Hematopoietic multipotent progenitor cell treated with erythropoietin and hydrocortisone succinate and interleukin-3 and kit ligand, for 4 days (in vitro differentiated cells): ENCODE data around the gene GAS2.

Source experiments
- DNase-seq: peaks from one replicate; pipeline ENCODE4 v3.0.0-alpha.2; 2015

The GAS2 gene

DNA sequence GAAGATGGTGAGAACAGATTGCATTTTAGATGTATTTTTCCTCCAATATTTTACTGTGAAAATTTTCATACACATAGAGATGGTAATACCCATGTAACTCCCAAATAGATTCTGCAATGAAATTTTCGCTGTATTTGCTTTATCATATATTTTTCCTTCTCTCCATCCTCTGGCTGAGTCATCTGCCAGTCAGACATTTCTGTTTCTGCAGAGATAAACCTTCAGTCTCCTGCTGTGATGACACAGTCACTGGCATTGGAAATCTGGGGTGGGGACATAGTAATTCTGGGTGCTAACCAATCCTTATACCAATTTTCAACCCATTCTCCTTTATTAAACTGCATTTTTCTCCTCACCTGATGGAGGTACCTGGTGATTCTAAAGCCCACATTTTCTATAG lies 129.5 kb downstream of the GAS2 start:
- peak; percentile 27 for DNase-seq

DNA sequence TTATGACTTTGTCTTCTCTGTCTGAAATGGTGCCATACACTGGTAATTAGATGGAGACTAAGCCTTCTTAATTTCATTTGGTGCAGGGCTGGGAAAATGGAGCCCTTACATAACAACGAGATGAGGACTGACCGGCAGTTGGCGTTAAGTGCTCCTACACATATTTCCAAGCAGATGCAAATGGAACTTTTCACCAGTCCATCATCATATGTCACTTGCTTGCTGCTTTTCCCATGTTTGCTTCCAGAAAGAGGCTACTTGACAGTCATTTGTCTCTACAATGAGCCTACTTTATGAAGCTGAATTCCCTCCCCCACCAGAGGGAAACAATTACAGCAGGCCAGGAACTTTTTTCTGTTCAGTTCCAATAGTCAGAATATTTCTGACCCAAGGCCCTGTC lies 130.6 kb downstream of the GAS2 start:
- DNase-seq, result no peak

DNA sequence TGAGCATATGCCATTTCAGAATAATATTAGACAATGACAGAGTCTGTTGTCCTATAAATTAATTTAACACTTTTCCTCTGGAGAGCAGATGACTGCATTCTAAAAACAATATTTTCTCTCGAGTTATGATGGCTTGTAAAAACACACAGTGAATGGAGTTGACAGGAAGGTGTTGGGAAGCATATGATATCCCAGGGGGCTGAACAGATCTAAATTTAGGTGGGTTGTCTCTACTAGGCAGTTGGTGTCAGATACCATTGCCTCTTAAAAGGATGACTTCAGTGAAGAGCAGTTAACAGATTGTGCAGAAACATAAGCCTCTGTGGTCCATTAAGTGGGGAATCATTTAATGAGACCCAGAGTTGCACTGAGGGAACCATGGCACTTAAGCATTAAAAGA lies 132.5 kb downstream of the GAS2 start:
- DNase-seq, result no peak

DNA sequence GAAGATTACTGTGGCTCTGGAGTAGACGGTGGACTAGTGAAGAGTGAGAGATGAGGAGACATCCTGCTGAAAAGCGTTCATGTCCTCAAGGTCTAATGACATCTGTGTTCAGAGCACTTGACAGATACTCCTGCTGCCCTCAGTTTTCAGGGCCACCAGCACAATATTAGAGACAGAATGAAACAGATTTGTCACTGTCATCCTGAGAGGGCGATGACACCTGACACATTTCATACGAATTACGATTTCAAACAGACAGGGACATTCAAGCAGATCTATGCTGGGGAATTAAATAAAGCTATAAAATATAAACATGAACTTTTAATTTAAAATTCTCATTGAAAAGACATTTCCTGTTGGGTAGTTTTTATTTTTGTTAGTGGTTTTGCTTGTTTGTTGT lies 134.1 kb downstream of the GAS2 start:
- DNase-seq, result no peak

DNA sequence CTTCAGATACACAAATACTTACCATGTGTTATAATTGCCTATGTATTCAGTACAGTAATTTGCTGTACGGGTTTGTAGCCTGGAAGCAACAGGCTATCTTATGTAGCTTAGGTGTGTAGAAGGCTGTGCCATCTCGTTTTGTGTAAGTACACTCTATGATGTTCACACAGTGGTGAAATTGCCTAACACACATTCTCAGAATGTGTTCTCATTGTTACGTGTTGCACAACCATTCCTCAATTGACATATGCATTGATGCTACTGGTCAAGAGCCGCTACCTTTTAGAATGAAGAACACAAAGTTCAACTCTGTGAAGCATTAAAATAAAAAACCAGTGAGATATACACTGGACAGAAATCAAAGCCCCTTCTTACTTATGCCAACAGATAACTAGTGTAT lies 136.4 kb downstream of the GAS2 start:
- DNase-seq, result no peak

DNA sequence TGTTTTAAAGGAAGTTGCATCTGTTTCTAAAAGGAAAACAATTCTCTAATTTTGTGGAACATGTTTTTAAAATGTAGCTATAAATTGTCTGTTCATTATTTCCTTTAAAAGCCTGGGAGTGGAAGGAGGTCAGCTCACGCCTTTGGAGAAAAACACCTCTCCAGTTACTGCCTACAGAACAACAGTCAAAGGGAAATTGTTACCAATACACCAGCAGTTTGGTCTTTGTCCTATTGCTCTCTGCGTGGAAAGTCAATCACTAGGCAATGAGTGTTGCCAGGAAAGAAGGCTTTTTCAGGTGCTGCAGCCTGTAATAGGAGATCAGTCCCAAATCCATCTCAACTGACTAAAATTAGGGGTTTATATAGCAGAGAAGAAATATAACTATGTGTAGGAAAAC lies 141.0 kb downstream of the GAS2 start:
- DNase-seq, result no peak

DNA sequence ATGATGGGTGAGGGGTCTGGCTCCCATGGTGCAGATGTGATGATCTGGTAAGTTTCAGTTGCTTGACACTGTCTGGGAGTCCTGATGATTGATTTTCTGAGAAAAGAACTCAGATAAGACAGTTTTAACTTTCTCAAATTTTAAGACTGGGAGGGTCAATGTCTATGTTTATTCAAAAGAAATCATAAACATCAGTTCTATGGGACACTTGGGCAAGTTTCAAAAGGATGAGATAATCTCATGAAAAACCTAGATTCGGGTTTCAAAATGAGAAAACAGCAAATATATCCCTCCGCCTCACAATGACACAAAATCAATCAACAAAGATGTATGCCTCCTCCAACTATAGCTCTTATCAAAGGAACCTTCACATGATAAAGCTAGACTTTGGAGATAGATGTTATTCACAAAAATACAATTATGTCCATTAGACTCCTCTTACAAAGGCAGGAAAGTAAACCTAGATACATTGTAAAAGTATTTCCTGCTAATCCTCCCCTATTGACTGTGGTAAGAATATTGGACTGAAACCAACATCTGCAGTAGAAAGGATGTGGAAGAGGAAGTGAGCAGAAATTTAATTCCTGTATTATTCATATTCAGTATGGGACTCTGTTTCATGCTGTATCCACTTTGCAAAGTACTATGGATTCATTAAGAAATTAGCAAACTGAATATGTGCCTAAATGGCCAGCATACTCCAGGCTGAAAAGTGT lies 141.6 kb downstream of the GAS2 start:
- peak; percentile 31 for DNase-seq

DNA sequence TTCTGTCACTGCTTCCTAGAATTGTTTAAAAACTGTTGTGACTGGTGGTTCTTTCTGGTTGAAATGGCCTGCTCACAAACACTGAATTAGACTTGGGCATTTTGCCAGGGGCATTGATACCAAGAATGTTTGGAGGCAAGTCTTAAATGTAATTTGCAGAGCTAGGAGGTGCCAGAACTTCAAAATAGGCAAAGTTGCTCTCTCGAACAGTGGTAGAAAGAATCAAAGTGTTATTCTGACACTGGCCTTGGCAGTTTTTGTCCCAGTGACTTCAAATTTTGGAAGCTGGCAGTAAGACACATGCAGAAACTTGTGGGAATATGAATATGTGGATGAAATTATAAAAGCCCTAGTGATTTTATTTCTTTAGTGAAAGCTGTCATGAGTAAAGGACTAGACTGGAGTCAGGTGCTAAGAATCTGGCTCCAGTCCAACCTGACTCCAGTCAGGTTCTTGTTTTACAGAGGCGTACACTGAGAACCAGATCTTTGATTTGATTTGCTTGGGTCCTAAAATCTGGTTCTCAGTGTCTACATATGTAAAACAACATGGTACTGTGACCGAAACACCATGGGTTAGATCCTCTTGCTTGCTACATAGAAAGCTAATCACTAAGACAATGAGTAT lies 142.3 kb downstream of the GAS2 start:
- no peak for DNase-seq

DNA sequence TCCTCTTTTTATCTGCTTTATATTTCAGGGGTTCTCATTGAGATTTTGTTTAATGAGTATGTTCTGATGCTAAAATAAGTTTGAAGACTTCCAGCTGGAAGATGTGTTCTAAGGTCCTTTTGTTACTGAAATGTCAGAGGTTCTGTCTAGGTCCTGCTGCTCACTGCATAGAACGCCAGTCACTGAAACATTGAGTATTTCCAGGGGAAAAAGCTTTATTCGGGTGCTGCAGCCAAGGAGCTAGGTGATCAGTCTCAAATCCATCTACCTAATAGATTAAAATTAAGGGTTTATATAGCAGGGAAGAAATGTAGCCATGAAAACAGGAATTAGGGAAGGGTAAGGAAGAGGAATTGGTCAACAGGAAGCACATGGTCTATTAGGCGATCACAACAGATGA lies 143.5 kb downstream of the GAS2 start:
- DNase-seq, result no peak

DNA sequence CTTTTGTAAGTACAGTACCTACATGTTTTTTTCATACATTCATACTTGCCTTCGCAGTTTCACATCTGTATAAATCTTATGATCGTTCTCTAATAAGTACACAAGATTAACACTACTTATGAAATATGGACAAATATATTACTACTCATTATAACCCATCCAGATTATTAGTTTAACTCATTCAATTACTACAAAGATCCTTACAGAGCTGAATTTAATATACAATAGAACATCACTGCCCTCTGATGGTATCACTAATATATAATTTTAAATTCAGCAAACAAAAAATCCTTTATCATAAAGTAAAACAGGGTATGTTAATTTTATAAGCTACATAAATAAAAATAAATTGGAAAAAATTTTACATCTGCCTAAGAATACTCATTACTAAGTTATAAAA lies 155.8 kb downstream of the GAS2 start:
- no peak for DNase-seq

DNA sequence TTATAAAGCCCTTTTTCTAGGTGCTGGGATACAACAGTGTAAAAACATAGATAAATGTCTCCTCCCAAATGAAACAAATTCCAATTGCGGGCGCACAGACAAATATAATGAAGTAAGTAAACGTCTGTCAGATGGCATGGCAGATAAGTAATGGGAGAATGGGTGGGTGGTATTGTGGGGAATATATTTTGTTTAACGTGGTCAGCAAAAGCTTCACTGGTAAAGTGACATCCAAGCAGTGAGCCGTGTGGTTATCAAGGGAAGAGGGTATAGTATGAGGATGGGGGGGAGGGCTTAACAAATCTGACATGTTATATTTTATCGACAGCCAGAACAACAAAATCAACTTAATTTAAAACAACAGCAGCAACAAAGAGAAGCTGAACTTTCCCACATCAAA lies 162.0 kb downstream of the GAS2 start:
- DNase-seq, result peak; percentile 68

DNA sequence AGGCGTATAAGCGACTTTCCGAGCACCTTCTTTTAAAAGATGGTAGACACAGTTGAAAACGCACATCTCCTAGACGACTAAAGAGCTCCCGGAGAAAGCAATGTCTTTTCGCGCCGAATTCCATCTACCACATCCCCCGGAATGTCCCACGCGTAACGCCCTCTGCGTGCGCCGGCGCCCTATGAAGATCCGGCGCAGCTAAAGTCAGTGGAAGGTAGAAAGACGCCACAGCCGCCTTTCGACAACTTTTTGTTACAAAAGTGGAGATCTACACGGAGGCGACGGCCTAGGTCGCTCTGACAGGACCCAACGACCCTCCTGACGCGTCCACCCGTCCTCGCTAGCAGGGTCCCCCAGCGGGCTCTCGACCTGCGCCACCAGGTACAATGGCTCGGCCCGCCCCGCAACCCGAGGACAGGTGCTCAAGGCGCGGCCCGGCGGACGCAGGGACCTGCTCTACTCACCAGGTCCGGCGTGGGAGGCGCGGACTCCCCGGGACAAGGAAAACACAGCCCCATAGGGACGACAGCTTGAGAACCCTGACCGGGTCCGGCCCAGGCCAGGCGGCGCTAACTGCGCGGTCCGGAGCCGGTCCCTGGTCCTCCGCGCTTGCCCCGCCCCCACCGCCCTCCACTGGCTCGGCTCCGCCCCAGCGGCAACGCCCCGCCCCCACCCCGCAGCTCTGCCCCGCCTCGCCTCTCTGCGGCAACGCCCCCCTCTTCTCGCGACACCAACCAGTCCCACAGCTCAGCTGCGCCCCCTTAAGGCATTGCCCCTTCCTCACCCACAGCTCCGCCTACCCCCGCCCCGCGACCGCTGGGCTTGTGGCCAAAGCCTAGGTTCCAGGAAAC lies 163.0 kb downstream of the GAS2 start, which contains the start of gene SVIP:
TSS of gene SVIP (minus strand) at position 571 of the 851 bp plus-strand sequence. CDS start at position 518, 53 bp downstream.
- peak; percentile 97 for DNase-seq

DNA sequence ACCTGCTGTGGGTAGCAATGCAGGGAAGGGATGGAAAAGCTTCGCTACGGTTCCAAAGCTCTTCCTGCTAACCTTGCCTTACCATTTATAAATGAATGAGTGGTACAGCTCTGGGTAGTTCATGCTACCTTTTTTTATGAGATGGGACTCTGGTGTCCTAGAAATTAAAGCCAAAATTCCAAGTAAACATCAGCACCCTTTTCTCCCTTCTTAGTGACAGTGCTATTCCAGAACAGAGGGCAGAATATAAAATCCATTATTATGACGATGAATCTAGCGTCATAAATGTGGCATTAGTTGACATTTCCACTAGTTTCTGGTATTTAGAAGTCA lies 163.6 kb downstream of the GAS2 start:
- DNase-seq, result no peak

DNA sequence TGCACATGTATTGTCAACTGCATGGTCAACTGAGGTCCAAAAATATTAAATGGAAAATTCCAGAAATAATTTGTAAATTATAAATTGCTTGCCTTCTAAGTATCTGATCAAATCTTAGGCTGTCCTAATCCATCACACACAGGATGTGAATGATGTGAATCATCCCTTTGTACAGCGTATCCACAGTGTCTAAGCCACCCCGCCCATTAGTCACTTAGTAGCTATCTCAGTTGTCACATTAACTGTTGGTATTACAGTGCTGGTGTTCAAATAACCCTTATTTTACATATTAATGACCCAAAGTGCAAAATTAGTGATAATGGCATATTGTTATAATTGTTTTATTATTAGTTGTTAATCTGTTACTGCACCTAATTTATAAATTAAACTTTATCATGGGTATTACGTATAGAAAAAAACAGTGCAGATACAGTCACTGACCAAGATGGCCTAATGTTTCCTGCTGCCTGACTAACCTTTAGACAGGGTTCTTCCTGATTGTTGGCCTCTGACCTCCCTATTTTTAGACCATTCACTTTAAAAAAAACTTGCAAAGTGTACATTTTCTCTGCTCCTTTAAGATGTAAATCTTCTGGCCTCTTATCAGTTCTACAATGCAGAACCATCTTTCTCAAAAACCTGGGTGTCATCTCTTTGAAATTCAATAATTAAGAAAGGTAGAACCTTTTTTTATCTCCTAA lies 166.1 kb downstream of the GAS2 start:
- DNase-seq, result peak; percentile 72

DNA sequence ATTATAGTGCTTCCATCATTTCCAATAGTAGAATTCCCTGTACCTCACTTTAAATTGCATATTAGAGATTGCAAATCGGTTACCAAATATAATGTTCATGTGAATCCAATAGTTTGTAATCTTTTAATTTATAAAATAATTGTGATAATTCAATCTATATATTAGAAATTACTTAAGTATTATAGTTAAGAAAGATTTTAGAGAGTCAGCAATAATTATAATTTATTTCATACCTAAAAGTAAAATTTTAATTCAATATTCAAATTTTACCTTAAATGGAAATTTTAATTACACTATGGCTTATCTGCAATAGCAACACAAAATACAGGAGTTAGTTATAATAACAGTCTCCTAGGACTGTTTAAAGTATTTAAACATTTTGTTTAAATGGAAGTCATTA lies 180.3 kb downstream of the GAS2 start:
- DNase-seq, result no peak

DNA sequence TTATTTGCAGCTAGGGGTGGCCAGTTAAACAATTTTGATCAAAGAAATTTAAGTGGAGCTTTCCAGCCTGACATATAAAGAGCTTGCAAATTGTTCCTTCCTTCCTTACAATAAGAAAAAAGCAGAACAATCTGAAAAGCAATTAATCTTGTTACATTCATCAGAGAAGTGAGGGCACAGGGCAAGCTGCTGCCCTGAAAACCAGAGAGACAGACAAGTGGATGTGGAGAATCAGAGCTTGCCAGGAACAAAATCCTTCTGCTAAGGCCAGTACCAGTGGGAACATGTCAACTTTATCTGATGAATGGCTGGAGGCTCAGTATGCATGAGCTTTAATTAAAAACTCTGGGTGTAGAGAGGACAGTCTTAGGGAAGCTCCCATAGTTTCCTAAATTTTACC lies 185.1 kb downstream of the GAS2 start:
- peak; percentile 15 for DNase-seq

DNA sequence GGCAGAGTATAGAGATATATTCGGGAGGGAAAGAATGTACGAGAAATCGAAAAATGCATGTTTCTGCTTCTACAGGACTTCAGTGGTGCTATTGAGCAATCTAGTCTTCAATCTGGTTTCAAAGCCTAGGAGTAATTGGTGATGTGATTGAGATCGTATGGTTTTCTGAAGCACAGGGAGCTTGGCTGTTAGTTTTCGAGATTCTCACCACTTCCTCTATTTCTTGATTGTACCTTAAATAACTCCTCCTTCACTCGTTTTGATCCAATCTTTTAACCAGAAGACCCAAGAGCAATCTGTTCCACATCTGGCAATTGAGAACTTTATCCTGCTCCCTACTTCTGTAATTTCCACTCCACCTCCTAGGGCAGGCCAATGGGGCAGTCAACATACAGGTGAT lies 193.3 kb downstream of the GAS2 start:
- peak; percentile 25 for DNase-seq

DNA sequence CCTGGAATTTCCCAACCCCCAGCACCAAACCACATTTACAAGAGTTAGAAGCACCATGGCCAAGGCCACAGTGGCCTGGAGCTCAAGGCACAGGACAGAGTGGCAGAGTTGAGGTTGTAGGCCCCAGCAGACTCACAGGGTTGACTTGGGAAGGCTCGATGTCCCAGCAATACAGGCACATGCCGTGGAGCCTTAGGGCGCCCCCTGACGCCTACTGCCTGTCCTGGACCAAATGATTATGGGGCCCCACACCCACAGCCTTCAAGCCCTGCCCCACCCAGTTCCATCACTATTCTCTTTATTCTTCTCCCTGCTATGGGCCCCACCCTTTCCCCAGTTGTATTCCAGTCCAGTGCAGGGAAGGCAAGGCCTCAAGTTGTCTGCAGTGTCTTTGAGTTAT lies 193.8 kb downstream of the GAS2 start, which contains the start of gene CCDC179:
TSS of gene CCDC179 (minus strand) at position 234 of the 400 bp plus-strand sequence. CDS start at position 181, 53 bp downstream.
- no peak for DNase-seq
